Esophagus muscularis mucosa (tissue), 4 donors: ENCODE results near the gene SNRPE.

Source experiments
- EP300 ChIP-seq: sonication (generic); formaldehyde crosslinking; IDR thresholded peaks from one replicate; pipeline ENCODE4 v1.6.1; 2017; ENCODE audit warnings: antibody characterized with exemption
- POLR2A ChIP-seq: fragments of 450-650 bp; IDR thresholded peaks from one replicate; pipeline ENCODE4 v1.6.1; 2017; ENCODE audit warnings: antibody characterized with exemption, moderate library complexity, mild to moderate bottlenecking, low read depth
- POLR2AphosphoS5 ChIP-seq, 2 donors: sonication (generic); formaldehyde crosslinking; IDR thresholded peaks; one replicate each; pipeline ENCODE4 v1.6.1; 2017; ENCODE audit warnings: antibody characterized with exemption in 2 of 2
- TF ChIP-seq, protein P1 (sequence below), 3 experiments: fragments of 200-600 bp in 2 of 3; fragments of 450-650 bp in 1 of 3; sonication (generic) in 2 of 3; IDR thresholded peaks; one replicate each; pipeline ENCODE4 v1.5.1; 2017 to 2019; ENCODE audit warnings: antibody characterized with exemption in 3 of 3, mild to moderate bottlenecking in 2 of 3, moderate library complexity in 1 of 3

DNA sequence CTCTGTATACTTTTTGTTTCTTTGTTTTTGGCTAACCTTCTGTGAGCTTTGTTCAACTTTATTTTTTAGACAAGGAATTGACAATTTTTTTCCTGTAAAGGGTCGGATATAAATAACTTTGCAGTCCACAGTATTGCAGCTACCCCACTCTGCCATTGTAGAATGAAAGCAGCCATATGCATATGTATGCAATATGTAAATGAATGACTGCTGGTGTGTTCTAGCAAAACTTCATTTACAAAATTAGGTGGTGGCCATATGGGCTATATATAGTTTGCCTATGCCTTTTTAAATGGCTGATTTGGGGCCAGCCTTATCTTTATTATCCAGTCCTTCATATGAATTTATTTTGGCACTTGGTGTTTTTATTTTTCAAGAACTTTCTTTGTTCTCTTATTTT is 18.0 kb upstream of the SNRPE start:
- TF ChIP-seq, protein P1, sequence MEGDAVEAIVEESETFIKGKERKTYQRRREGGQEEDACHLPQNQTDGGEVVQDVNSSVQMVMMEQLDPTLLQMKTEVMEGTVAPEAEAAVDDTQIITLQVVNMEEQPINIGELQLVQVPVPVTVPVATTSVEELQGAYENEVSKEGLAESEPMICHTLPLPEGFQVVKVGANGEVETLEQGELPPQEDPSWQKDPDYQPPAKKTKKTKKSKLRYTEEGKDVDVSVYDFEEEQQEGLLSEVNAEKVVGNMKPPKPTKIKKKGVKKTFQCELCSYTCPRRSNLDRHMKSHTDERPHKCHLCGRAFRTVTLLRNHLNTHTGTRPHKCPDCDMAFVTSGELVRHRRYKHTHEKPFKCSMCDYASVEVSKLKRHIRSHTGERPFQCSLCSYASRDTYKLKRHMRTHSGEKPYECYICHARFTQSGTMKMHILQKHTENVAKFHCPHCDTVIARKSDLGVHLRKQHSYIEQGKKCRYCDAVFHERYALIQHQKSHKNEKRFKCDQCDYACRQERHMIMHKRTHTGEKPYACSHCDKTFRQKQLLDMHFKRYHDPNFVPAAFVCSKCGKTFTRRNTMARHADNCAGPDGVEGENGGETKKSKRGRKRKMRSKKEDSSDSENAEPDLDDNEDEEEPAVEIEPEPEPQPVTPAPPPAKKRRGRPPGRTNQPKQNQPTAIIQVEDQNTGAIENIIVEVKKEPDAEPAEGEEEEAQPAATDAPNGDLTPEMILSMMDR (IDR thresholded peaks at IDR 0.05): no peak
- TF ChIP-seq POLR2A: no peak
- no peak for TF ChIP-seq POLR2AphosphoS5 (IDR thresholded peaks at IDR 0.05)
- no peak for TF ChIP-seq EP300
